Activated CD8-positive, alpha-beta memory T cell treated with anti-CD3 and anti-CD28 coated beads for 48 hours (primary cell): ENCODE data around the gene ZFPM1.

Source experiments
- DNase-seq, 3 experiments: peaks; one replicate each; pipeline ENCODE4 v3.0.0-alpha.2; 2020; ENCODE audit warnings: low read depth in 2 of 3, low spot score in 2 of 3

Gene ZFPM1

GRCh38 chr16:88585927-88586581 lies 133.0 kb downstream of the ZFPM1 start:
- DNase-seq: no peak
